ENCODE data around the gene CTNNA1. TPM values are rescaled to one million over a fixed set of nuclear protein-coding genes. Genes with fewer than 3 reads are reported as not detected.

CTNNA1 gene
- total and polyA plus RNA-seq, 2 of the 8 experiments (the other 6 are each of a cell fraction or from before 2014, with no cell fraction given), result 115 to 349 TPM

GRCh38 chr5:138942066-138942465, 188.8 kb downstream of the CTNNA1 start:
- no peak overlapping the region for H3K56ac ChIP-seq (replicated peaks; ENCODE audit: insufficient read length, low read depth, low read length)
- H3K4me2 ChIP-seq (ENCODE audit: insufficient read depth in 1 of 2, low read depth in 2 of 2, low read length in 2 of 2), result no peak overlapping the region
- H3K27ac ChIP-seq (ENCODE audit: low read depth, low read length), result no peak overlapping the region
- no peaks in the 10 kb centered on the region for H3K79me1 ChIP-seq (ENCODE audit: low read depth, low read length)
- ChIA-PET CTCF (ENCODE audit: partially characterized antibody) (interaction anchor here (0.7 to 2.2 kb wide), 3 partner anchors 10 to 60 kb away, joined by 3 to 10 read pairs (median 4); no protein-coding TSS in a partner anchor), POLR2A (ENCODE audit: partially characterized antibody) (no interaction called here)
- H3K18ac ChIP-seq (ENCODE audit: extremely low read depth, low read length), result no peak overlapping the region
- no peaks in the 10 kb centered on the region for H3K36me3 ChIP-seq (ENCODE audit: control insufficient read depth in 2 of 4, insufficient read depth in 4 of 4, low read length in 3 of 4)
- no peak overlapping the region for H4K8ac ChIP-seq (ENCODE audit: extremely low read depth, insufficient read depth, low read length)
- no peak overlapping the region for H4K5ac ChIP-seq (ENCODE audit: insufficient read length, low read depth, low read length)
- no peak overlapping the region for H2BK15ac ChIP-seq (ENCODE audit: low read length)
- TF ChIP-seq POLR2AphosphoS5 (IDR thresholded peaks at IDR 0.05; ENCODE audit: low read depth, low read length), result no peak
- TF ChIP-seq BRCA1 (IDR thresholded peaks at IDR 0.05; ENCODE audit: low read depth, low read length), result no peak
- FAIRE-seq (no peak), DNase-seq (ENCODE audit: low read depth in 1 of 2, low spot score in 2 of 2) (no peak)
- no peak overlapping the region for H2BK5ac ChIP-seq (ENCODE audit: low read depth, low read length)
- H3K23me2 ChIP-seq (ENCODE audit: low read depth, low read length), result no peaks in the 10 kb centered on the region
- H3K9me3 ChIP-seq (ENCODE audit: insufficient read depth in 2 of 2, low read depth in 1 of 2, low read length in 1 of 2), result no peaks in the 10 kb centered on the region
- no peak overlapping the region for H2BK20ac ChIP-seq (ENCODE audit: low read length)
- no peak overlapping the region for H4K91ac ChIP-seq (replicated peaks; ENCODE audit: insufficient read length, low read length)
- no peak overlapping the region for H3K9ac ChIP-seq (replicated peaks in 1 of 4; ENCODE audit: extremely low read depth in 1 of 4, low read depth in 3 of 4, low read length in 3 of 4)
- H3K79me2 ChIP-seq (ENCODE audit: control insufficient read depth in 1 of 2, insufficient read depth in 2 of 2, low read length in 2 of 2), result no peaks in the 10 kb centered on the region
- no peak overlapping the region for H3K14ac ChIP-seq (ENCODE audit: insufficient read length)
- no peak overlapping the region for H2BK120ac ChIP-seq (replicated peaks; ENCODE audit: low read depth, low read length)
- H3K23ac ChIP-seq (ENCODE audit: insufficient read length), result no peak overlapping the region
- H3K4me1 ChIP-seq (replicated peaks in 1 of 4; ENCODE audit: control insufficient read depth in 3 of 4, insufficient read depth in 4 of 4, low read length in 3 of 4), result peaks cover 0 to 18% (median 12%) of the 10 kb centered on the region in 4 experiments; a peak in 6 of 7 replicates
- no peak overlapping the region for H2AFZ ChIP-seq (ENCODE audit: low read length)
- no peak overlapping the region for H2BK12ac ChIP-seq (ENCODE audit: low read depth, low read length)
- H4K20me1 ChIP-seq (replicated peaks in 1 of 2; ENCODE audit: control insufficient read depth in 1 of 2, insufficient read depth in 2 of 2, low read length in 2 of 2), result peaks cover 0 to under 1% of the 10 kb centered on the region in 2 experiments
- no peak overlapping the region for H3K4me3 ChIP-seq (ENCODE audit: extremely low read depth in 1 of 4, insufficient read depth in 2 of 4, low read depth in 3 of 4, low read length in 4 of 4)
- H3K27me3 ChIP-seq (replicated peaks in 1 of 4; ENCODE audit: control insufficient read depth in 3 of 4, extremely low read depth in 1 of 4, insufficient read depth in 3 of 4, low read length in 3 of 4), result no peaks in the 10 kb centered on the region
- no peak overlapping the region for H2AK5ac ChIP-seq (ENCODE audit: low read depth, low read length)
- WGBS, 2 experiments (ENCODE audit: extremely low coverage in 1 of 2, insufficient coverage in 1 of 2, insufficient read length in 1 of 2, insufficient replicate concordance in 2 of 2, low coverage in 1 of 2, low lambda C conversion rate in 2 of 2, missing lambda C conversion rate in 1 of 2), result 88% methylated on average over 2 of the region's 2 CpGs; no CpG with 5 or more reads in 1 of the 2 experiments
- no peak overlapping the region for H3K4ac ChIP-seq (replicated peaks; ENCODE audit: insufficient read length, low read depth, low read length)
